ENCODE results near the gene LDB2.

LDB2 gene

DNA sequence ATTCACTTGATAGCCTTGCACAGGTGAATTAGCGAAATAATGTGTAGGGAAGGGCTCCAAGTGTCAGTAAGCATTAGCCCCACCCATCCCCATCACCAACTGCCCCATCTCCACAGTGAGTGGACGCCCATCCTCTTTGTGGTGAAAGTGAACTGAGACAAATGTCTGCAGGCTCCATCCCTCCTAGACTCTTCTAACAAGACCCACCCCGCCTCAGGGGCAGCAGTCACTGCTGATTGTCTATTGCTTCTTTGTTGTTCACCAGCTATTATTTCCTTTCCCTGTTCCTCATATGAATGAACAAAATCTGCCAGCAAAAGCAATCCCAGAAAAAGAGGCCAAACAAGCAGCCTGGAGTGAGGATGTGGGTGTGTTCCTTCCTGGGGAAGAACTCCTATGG is 96.4 kb downstream of the LDB2 start:
- DNase-seq (ENCODE audit: low read depth): no peak

- DNase-seq (ENCODE audit: low read depth): no peak
Measured at GRCh38 chr4:16801356-16801755, 97.1 kb downstream of the LDB2 start.

DNA sequence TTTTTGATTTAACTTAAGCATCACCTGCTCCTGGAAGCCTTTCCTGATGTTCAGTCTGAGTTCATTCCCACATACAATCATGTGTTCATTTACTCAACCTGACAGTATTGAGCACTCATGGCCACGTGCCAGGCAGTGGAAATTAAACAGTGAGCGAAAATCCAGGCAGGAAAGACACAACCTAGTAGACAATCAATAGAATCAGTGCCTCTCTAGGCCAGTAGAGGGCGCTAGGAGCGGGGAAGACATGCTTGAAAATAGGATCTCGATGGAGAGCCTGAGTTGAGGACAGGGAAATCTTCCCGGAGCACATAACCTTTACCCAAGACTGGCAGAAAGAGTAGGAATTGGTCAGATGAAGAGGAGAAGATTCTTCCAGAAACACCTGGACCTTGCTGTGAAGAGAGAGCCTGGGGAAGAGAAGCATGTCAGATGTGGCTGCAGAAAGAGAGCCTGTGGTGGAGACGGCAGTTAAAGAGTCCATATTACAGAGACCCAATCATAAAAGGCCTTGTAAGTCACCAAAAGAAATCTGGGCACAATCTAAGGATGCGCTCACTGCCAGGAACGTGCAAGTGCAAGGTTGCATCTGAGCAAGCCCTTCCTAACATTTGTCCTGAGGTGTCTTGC is 103.5 kb downstream of the LDB2 start:
- no peak for DNase-seq (ENCODE audit: low read depth)

GRCh38 chr4:16791460-16791859 is 107.0 kb downstream of the LDB2 start:
- DNase-seq (ENCODE audit: low read depth): no peak

GRCh38 chr4:16790508-16790907 is 107.9 kb downstream of the LDB2 start:
- no peak for DNase-seq (ENCODE audit: low read depth)

GRCh38 chr4:16788868-16789267 is 109.6 kb downstream of the LDB2 start:
- no peak for DNase-seq (ENCODE audit: low read depth)

DNA sequence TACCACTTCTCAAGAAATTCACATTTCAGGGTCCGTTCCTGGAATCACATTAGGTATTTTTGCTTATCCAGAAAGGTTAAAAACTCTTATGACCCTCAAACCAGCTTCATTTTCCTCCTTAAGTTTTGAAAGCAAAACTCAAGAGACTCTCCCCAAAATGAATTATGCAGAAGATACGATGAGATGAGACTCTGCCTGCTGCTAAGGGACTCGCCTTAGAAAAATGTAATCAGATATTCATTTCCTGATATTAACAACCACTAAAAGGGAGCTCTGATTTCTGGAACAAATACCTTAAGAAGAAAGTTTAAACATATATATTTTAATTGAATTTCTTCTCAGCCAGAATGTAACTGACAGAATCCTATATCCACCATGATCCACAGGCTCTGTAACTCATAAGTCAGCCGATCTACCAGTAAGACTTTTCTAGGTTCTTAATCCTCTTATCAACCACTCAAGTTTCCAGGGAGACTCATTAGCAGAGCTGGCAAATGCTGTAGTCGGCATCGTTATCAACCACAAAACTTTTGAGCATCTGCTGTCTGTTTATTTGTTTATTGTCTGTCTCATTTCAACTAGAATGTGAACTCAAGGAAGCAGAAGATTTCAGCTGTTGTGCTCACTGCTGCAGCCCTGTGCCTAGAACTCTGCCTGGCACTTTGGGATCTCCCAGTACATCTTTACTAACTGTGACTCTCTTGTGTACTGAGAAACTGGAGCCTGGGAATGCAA is 112.5 kb downstream of the LDB2 start:
- no peak for DNase-seq (ENCODE audit: low read depth)

DNA sequence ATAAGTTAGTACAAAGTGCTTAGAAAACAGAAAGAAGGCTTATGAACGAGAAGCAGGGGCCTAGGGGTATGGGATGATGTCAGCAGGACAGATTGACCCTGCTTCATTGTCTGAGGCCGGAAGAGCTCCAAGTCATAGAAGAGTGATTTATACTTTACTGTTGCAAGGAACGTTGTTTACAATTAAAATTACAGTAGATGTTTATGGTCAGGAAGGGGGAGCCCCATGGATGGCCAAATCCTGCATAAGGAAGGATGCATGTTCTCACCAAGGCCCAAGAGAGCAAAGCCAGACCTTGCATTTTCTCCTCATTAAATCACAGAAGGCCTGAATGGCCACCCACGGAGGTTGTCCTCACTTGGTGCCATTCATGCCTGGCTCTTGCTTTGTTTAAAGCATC is 115.3 kb downstream of the LDB2 start:
- DNase-seq (ENCODE audit: low read depth): no peak

- no peak for DNase-seq (ENCODE audit: low read depth)
Measured at GRCh38 chr4:16779028-16779675, 119.3 kb downstream of the LDB2 start.

DNA sequence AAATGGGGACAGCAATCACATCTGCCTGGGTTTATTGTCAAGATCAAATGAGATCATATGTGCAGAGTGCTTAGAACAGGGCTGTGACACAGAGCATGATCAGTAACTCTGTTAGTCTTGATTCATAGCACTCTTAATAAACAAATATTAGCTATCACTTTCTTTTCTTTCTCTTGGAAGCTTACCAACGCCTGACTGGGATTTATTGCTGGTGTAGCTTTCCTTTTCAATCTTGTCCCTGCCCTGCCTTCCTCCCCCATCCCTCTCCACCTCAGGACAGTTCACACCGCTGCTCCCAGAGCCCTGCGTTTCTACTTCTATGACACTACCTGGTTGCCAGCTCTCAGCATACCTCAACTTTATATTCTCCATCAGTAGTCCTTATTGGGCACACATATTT is 120.7 kb downstream of the LDB2 start:
- DNase-seq (ENCODE audit: low read depth): no peak

DNA sequence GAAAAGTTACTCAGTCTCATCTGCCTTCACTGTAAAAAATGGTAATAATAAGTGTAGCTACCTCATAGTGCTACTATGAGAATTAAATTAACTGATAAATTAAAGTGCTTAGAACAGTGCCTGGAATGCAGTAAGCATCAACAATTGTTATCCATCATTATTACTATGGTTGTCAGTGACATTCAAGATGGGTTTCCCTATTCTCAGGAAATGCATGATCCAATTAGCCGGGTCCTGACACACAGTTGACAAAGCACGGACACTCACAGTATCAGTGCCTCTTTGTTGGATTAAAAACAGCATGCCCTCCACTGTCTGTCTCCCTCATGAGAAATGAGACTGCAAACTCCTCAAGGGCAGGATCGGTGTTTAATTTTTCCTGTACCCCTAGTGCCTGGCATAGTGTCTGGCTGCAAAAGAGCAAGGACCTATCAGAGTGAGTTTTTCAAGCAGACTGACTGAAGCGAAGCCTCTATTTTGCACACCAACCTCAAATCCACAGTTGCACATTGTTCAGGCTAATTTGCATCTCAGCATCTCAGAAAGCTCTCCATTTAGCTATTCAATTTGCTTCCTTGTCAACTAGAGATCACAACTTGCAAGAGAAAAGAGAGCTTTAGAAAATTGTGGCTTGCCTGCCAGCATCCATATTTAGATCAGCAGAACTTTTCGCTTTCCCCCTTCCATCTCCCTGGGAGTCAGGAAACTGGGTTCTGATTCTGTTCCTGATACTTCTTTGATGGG is 122.9 kb downstream of the LDB2 start:
- DNase-seq (ENCODE audit: low read depth): no peak

- no peak for DNase-seq (ENCODE audit: low read depth)
Measured at GRCh38 chr4:16772366-16772850, 126.0 kb downstream of the LDB2 start.

- DNase-seq (ENCODE audit: low read depth): no peak
Measured at GRCh38 chr4:16770710-16771285, 127.6 kb downstream of the LDB2 start.

- no peak for DNase-seq (ENCODE audit: low read depth)
Measured at GRCh38 chr4:16767861-16768260, 130.6 kb downstream of the LDB2 start.

DNA sequence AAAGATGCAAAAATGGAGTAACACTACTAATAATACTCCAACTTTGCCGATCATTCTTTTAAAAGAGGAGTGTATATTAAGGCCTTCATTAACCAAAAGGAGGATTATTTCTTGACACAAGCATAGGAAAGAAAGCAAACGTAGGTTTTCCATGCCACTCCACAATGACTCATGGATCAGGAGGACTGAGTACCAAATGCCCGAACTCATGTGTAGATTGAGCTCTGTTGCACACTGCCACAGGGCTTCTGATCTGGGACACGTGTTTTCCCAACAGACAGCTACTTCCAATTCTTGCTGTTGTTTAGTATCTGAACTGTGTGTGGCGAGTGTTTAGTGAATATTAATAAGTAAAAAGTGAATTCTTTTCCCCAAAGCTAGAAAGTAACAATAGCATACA is 131.2 kb downstream of the LDB2 start:
- DNase-seq (ENCODE audit: low read depth): no peak

- no peak for DNase-seq (ENCODE audit: low read depth)
Measured at GRCh38 chr4:16765546-16765945, 132.9 kb downstream of the LDB2 start.

- DNase-seq (ENCODE audit: low read depth): no peak
Measured at GRCh38 chr4:16764622-16765021, 133.8 kb downstream of the LDB2 start.

- no peak for DNase-seq (ENCODE audit: low read depth)
Measured at GRCh38 chr4:16760617-16761363, 137.7 kb downstream of the LDB2 start.

GRCh38 chr4:16759931-16760582 is 138.4 kb downstream of the LDB2 start:
- no peak for DNase-seq (ENCODE audit: low read depth)

DNA sequence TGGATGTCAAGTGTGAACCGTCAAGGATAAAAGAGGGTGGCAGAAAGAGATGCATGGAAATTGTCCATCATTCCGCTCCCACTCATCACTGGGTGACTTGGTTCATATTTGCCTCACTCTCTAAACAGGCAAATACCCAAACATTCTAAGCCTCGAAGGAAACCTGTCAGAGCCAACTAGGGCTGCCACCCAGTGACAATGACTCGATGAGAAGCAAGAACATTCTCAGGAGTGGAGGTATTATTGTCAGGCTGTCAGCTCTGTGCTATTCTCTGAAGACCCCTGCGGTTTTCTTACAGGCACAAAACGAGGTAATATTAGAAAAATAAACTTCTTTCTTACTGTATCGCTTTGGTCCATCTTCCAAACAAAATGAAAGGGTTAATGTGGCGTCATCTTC is 139.6 kb downstream of the LDB2 start:
- DNase-seq (ENCODE audit: low read depth): no peak

- no peak for DNase-seq (ENCODE audit: low read depth)
Measured at GRCh38 chr4:16758255-16758654, 140.2 kb downstream of the LDB2 start.
